ENCODE results near the gene NDUFA3.
"Not testable (repeated sequence)": the region's sequence is repeated elsewhere in the genome, so short reads cannot be mapped to it uniquely, and the experiment has no call there.

NDUFA3 gene

GRCh38 chr19:54102421-54103169 lies at the start of gene NDUFA3:
Gene NDUFA3, plus strand, starts transcription at chr19:54102855. Its CDS starts 24 bp downstream, at chr19:54102879.
- DNase-seq (ENCODE audit: low spot score), result peak; percentile 100

- DNase-seq (ENCODE audit: low spot score), result no peak
Observed at GRCh38 chr19:54062643-54063042, 40.0 kb upstream of the NDUFA3 start.

GRCh38 chr19:54063350-54064116 lies 39.1 kb upstream of the NDUFA3 start, which contains the start of gene VSTM1:
Gene VSTM1, minus strand, starts transcription at chr19:54063897. Its CDS starts 120 bp downstream, at chr19:54063777.
- DNase-seq (ENCODE audit: low spot score), result no peak

GRCh38 chr19:54069470-54069869 lies 33.2 kb upstream of the NDUFA3 start:
- DNase-seq (ENCODE audit: low spot score), result no peak

- DNase-seq (ENCODE audit: low spot score), result no peak
Observed at GRCh38 chr19:54073829-54074228, 28.8 kb upstream of the NDUFA3 start.

GRCh38 chr19:54074851-54075250 lies 27.8 kb upstream of the NDUFA3 start:
- DNase-seq (ENCODE audit: low spot score), result no peak

- no peak for DNase-seq (ENCODE audit: low spot score)
Observed at GRCh38 chr19:54077334-54077733, 25.3 kb upstream of the NDUFA3 start.

- DNase-seq (ENCODE audit: low spot score), result no peak
Observed at GRCh38 chr19:54081032-54081431, 21.6 kb upstream of the NDUFA3 start, which contains the start of gene TARM1. Gene TARM1, minus strand, starts transcription at chr19:54081365. Its CDS starts 25 bp downstream, at chr19:54081340.

- no peak for DNase-seq (ENCODE audit: low spot score)
Observed at GRCh38 chr19:54084410-54084809, 18.2 kb upstream of the NDUFA3 start.

GRCh38 chr19:54094426-54095000 lies 8.1 kb upstream of the NDUFA3 start:
- DNase-seq (ENCODE audit: low spot score), result no peak

GRCh38 chr19:54095136-54095858 lies 7.4 kb upstream of the NDUFA3 start:
- no peak for DNase-seq (ENCODE audit: low spot score)

- peak; percentile 77 for DNase-seq (ENCODE audit: low spot score)
Observed at GRCh38 chr19:54095859-54096616, 6.6 kb upstream of the NDUFA3 start.

GRCh38 chr19:54096617-54097106 lies 6.0 kb upstream of the NDUFA3 start:
- no peak for DNase-seq (ENCODE audit: low spot score)

GRCh38 chr19:54099190-54099902 lies 3.3 kb upstream of the NDUFA3 start:
- no peak for DNase-seq (ENCODE audit: low spot score)

- not testable (repeated sequence) for DNase-seq (ENCODE audit: low spot score)
Observed at GRCh38 chr19:54099903-54100255, 2.8 kb upstream of the NDUFA3 start.

GRCh38 chr19:54100561-54100960 lies 2.1 kb upstream of the NDUFA3 start, which contains the start of gene OSCAR:
Gene OSCAR, minus strand, starts transcription at chr19:54100803. Its CDS starts 11 bp downstream, at chr19:54100792.
- DNase-seq (ENCODE audit: low spot score), result no peak

GRCh38 chr19:54104998-54105715 lies 2.5 kb downstream of the NDUFA3 start:
- no peak for DNase-seq (ENCODE audit: low spot score)

- DNase-seq (ENCODE audit: low spot score), result peak; percentile 9
Observed at GRCh38 chr19:54105796-54106195, 3.1 kb downstream of the NDUFA3 start.

GRCh38 chr19:54106716-54107115 lies 4.1 kb downstream of the NDUFA3 start:
- DNase-seq (ENCODE audit: low spot score), result peak; percentile 3
